Ishikawa (cell line): ENCODE data around the gene WDR90.

Experiments used
- EGR1 ChIP-seq: IDR thresholded peaks from 2 replicates; pipeline ENCODE4 v1.6.1; 2012
- EP300 ChIP-seq: IDR thresholded peaks from 2 replicates; pipeline ENCODE4 v1.6.1; 2012; ENCODE audit warnings: borderline replicate concordance
- FOXM1 ChIP-seq: IDR thresholded peaks from 2 replicates; pipeline ENCODE4 v1.6.1; 2012; ENCODE audit warnings: low read depth, borderline replicate concordance
- MAX ChIP-seq: IDR thresholded peaks from 2 replicates; pipeline ENCODE4 v1.6.1; 2012
- NFIC ChIP-seq: IDR thresholded peaks from 2 replicates; pipeline ENCODE4 v1.6.1; 2012
- RAD21 ChIP-seq: IDR thresholded peaks from 2 replicates; pipeline ENCODE4 v1.6.1; 2012; ENCODE audit warnings: low read depth
- TAF1 ChIP-seq: IDR thresholded peaks from 2 replicates; pipeline ENCODE4 v1.6.1; 2012; ENCODE audit warnings: low read depth, mild to moderate bottlenecking
- TCF12 ChIP-seq: IDR thresholded peaks from 2 replicates; pipeline ENCODE4 v1.6.1; 2012; ENCODE audit warnings: low read depth
- USF1 ChIP-seq: IDR thresholded peaks from 2 replicates; pipeline ENCODE4 v1.6.1; 2012
- YY1 ChIP-seq: IDR thresholded peaks from 2 replicates; pipeline ENCODE4 v1.6.1; 2012; ENCODE audit warnings: low read depth
- ZBTB7A ChIP-seq: IDR thresholded peaks from 2 replicates; pipeline ENCODE4 v1.6.1; 2012; ENCODE audit warnings: low read depth

- no peak for TF ChIP-seq EP300
- TF ChIP-seq TAF1 = no peak
- TF ChIP-seq FOXM1 = no peak
- no peak for TF ChIP-seq TCF12
- no peak for TF ChIP-seq YY1
- TF ChIP-seq RAD21 = no peak
- TF ChIP-seq MAX = no peak
- no peak for TF ChIP-seq EGR1
- TF ChIP-seq USF1 = no peak
- no peak for TF ChIP-seq NFIC
- no peak for TF ChIP-seq ZBTB7A
Observed at GRCh38 chr16:630249-630814, 18.8 kb upstream of the WDR90 start.
